HG03558 (cell line): ENCODE results near the gene SVIL.
"Not testable (repeated sequence)": the region's sequence is repeated elsewhere in the genome, so short reads cannot be mapped to it uniquely, and the experiment has no call there.

Experiments used
- ATAC-seq: cut with Tn5 transposase; IDR thresholded peaks from one replicate; pipeline ENCODE4 v1.9.1; 2021; ENCODE audit warnings: moderate number of reproducible peaks; ENCODE audit not compliant: unreplicated experiment; ENCODE audit errors: extremely low read depth

SVIL gene

GRCh38 chr10:29554660-29555059 lies 80.1 kb downstream of the SVIL start:
- ATAC-seq = no peak

- ATAC-seq = no peak
Observed at GRCh38 chr10:29553544-29554250, 81.1 kb downstream of the SVIL start.

- not testable (repeated sequence) for ATAC-seq
Observed at GRCh38 chr10:29553116-29553515, 81.7 kb downstream of the SVIL start.

- not testable (repeated sequence) for ATAC-seq
Observed at GRCh38 chr10:29549493-29549892, 85.3 kb downstream of the SVIL start.

GRCh38 chr10:29546773-29547313 lies 87.9 kb downstream of the SVIL start:
- no peak for ATAC-seq

GRCh38 chr10:29545122-29545521 lies 89.6 kb downstream of the SVIL start:
- no peak for ATAC-seq

GRCh38 chr10:29543715-29544114 lies 91.1 kb downstream of the SVIL start:
- no peak for ATAC-seq

GRCh38 chr10:29542723-29543122 lies 92.0 kb downstream of the SVIL start:
- ATAC-seq = no peak

GRCh38 chr10:29541422-29542210 lies 93.2 kb downstream of the SVIL start:
- no peak for ATAC-seq

GRCh38 chr10:29540016-29540415 lies 94.8 kb downstream of the SVIL start:
- ATAC-seq = no peak

GRCh38 chr10:29539412-29539811 lies 95.4 kb downstream of the SVIL start:
- no peak for ATAC-seq

- no peak for ATAC-seq
Observed at GRCh38 chr10:29537799-29538198, 97.0 kb downstream of the SVIL start.

GRCh38 chr10:29536691-29537090 lies 98.1 kb downstream of the SVIL start:
- ATAC-seq = not testable (repeated sequence)

GRCh38 chr10:29535778-29536453 lies 98.9 kb downstream of the SVIL start:
- no peak for ATAC-seq

- ATAC-seq = no peak
Observed at GRCh38 chr10:29535012-29535777, 99.6 kb downstream of the SVIL start.

GRCh38 chr10:29534590-29534989 lies 100.2 kb downstream of the SVIL start:
- ATAC-seq = no peak

GRCh38 chr10:29533696-29534285 lies 101.0 kb downstream of the SVIL start:
- no peak for ATAC-seq

- no peak for ATAC-seq
Observed at GRCh38 chr10:29533046-29533445, 101.7 kb downstream of the SVIL start.

GRCh38 chr10:29532256-29532878 lies 102.4 kb downstream of the SVIL start:
- ATAC-seq = no peak
